ENCODE data around the gene NEDD4.
"Not testable (repeated sequence)": the region's sequence is repeated elsewhere in the genome, so short reads cannot be mapped to it uniquely, and the experiment has no call there.

Gene NEDD4

GRCh38 chr15:55959744-55960447 is 33.5 kb downstream of the NEDD4 start:
- no peak for DNase-seq (ENCODE audit: low read depth in 1 of 2, low spot score in 1 of 2)

- DNase-seq (ENCODE audit: low read depth in 1 of 2, low spot score in 1 of 2) = no peak
These were observed 35.1 kb downstream of the NEDD4 start for GRCh38 chr15:55958349-55958748.

GRCh38 chr15:55954862-55955605 is 38.4 kb downstream of the NEDD4 start:
- DNase-seq (ENCODE audit: low read depth in 1 of 2, low spot score in 1 of 2) = no peak

GRCh38 chr15:55952501-55953274 is 40.7 kb downstream of the NEDD4 start:
- not testable (repeated sequence) for DNase-seq (ENCODE audit: low read depth in 1 of 2, low spot score in 1 of 2)

GRCh38 chr15:55944606-55945005 is 48.8 kb downstream of the NEDD4 start:
- not testable (repeated sequence) for DNase-seq (ENCODE audit: low read depth in 1 of 2, low spot score in 1 of 2)

- no peak for DNase-seq (ENCODE audit: low read depth in 1 of 2, low spot score in 1 of 2)
These were observed 51.1 kb downstream of the NEDD4 start for GRCh38 chr15:55942332-55942731.

- DNase-seq (ENCODE audit: low read depth in 1 of 2, low spot score in 1 of 2) = no peak
These were observed 56.4 kb downstream of the NEDD4 start for GRCh38 chr15:55937040-55937439.

GRCh38 chr15:55928955-55929354 is 64.5 kb downstream of the NEDD4 start:
- DNase-seq (ENCODE audit: low read depth in 1 of 2, low spot score in 1 of 2) = no peak

- DNase-seq (ENCODE audit: low read depth in 1 of 2, low spot score in 1 of 2) = no peak
These were observed 71.7 kb downstream of the NEDD4 start for GRCh38 chr15:55921744-55922143.

GRCh38 chr15:55917881-55918296 is 75.5 kb downstream of the NEDD4 start:
- DNase-seq (ENCODE audit: low read depth in 1 of 2, low spot score in 1 of 2) = no peak

GRCh38 chr15:55916666-55917409 is 76.6 kb downstream of the NEDD4 start:
- no peak for DNase-seq (ENCODE audit: low read depth in 1 of 2, low spot score in 1 of 2)

- DNase-seq (ENCODE audit: low read depth in 1 of 2, low spot score in 1 of 2) = no peak
These were observed 77.4 kb downstream of the NEDD4 start for GRCh38 chr15:55915876-55916567.

- DNase-seq (ENCODE audit: low read depth in 1 of 2, low spot score in 1 of 2) = no peak
These were observed 78.2 kb downstream of the NEDD4 start for GRCh38 chr15:55915221-55915620.

GRCh38 chr15:55914446-55914845 is 79.0 kb downstream of the NEDD4 start:
- no peak for DNase-seq (ENCODE audit: low read depth in 1 of 2, low spot score in 1 of 2)

GRCh38 chr15:55912982-55913381 is 80.4 kb downstream of the NEDD4 start:
- no peak for DNase-seq (ENCODE audit: low read depth in 1 of 2, low spot score in 1 of 2)

- DNase-seq (ENCODE audit: low read depth in 1 of 2, low spot score in 1 of 2) = no peak
These were observed 84.2 kb downstream of the NEDD4 start for GRCh38 chr15:55909036-55909811.

- DNase-seq (ENCODE audit: low read depth in 1 of 2, low spot score in 1 of 2) = no peak
These were observed 85.6 kb downstream of the NEDD4 start for GRCh38 chr15:55907797-55908196.

GRCh38 chr15:55902981-55903380 is 90.4 kb downstream of the NEDD4 start:
- no peak for DNase-seq (ENCODE audit: low read depth in 1 of 2, low spot score in 1 of 2)

GRCh38 chr15:55900019-55900418 is 93.4 kb downstream of the NEDD4 start:
- no peak for DNase-seq (ENCODE audit: low read depth in 1 of 2, low spot score in 1 of 2)

GRCh38 chr15:55899537-55899936 is 93.9 kb downstream of the NEDD4 start:
- DNase-seq (ENCODE audit: low read depth in 1 of 2, low spot score in 1 of 2) = no peak

Data from activated T-helper 1 cell treated with anti-CD3 and anti-CD28 coated beads, Interleukin-2, amount 50 U/mL, for 16 hours (primary cell).